MG63 (cell line): ENCODE data around the gene NAB1. TPM values are rescaled to one million over a fixed set of nuclear protein-coding genes. Genes with fewer than 3 reads are reported as not detected.
"Not testable (repeated sequence)": the region's sequence is repeated elsewhere in the genome, so short reads cannot be mapped to it uniquely, and the experiment has no call there.

Experiments used
- DNase-seq: peaks from one replicate; pipeline ENCODE4 v3.0.0-alpha.2; 2020
- H3K27me3 ChIP-seq: fragments of 250-450 bp; sonication (Bioruptor Pico); 2 replicates; pipeline ENCODE4 v1.5.1; 2020; ENCODE audit warnings: mild to moderate bottlenecking, moderate library complexity
- H3K36me3 ChIP-seq: fragments of 250-450 bp; sonication (Bioruptor Pico); 2 replicates; pipeline ENCODE4 v1.5.1; 2020; ENCODE audit warnings: mild to moderate bottlenecking, moderate library complexity
- H3K4me3 ChIP-seq: fragments of 250-450 bp; sonication (Bioruptor Pico); 2 replicates; pipeline ENCODE4 v1.5.1; 2020; ENCODE audit warnings: mild to moderate bottlenecking, moderate library complexity
- H3K9me3 ChIP-seq: fragments of 250-450 bp; sonication (Bioruptor Pico); 2 replicates; pipeline ENCODE4 v1.5.1; 2020; ENCODE audit warnings: mild to moderate bottlenecking, moderate library complexity
- total RNA-seq: library from RNA; depleted of rRNA; stranded (reverse); fragments of >200 nt; shearing (Covaris generic); gene quantifications from 2 replicates; pipeline ENCODE4 v1.2.3, GENCODE V29; 2014; ENCODE audit warnings: low replicate concordance

NAB1 gene
- total RNA-seq, 1 experiment from 2014 or later = 18.5 TPM

DNA sequence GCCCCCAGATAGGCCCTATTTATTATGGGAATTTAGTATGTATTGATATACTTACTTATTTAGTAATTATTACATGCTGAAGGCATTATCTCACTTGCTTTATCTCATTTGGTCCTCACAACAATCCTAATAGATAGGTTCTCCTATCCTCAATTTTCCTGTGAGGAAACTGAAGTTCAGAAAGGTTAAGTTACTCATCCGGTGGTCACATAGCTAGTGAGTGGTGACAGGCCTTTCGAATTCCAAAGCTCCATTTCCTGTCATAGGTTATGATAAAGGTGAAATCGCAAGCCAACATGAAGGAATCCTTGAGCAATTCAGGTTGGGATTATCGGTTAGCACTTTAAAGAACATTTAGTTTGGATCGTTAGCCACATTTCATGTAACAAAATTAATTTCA is 33.3 kb downstream of the NAB1 start:
- Histone ChIP-seq H3K4me3 (no peak overlapping the region), H3K9me3 (no peaks in the 10 kb centered on the region), H3K36me3 (peaks cover 5% of the 10 kb centered on the region; the same call in 1 of the 2 replicates), H3K27me3 (no peaks in the 10 kb centered on the region)
- no peak for DNase-seq

- DNase-seq = no peak
- no peak overlapping the region for H3K4me3 ChIP-seq
- H3K9me3 ChIP-seq = no peaks in the 10 kb centered on the region
- H3K27me3 ChIP-seq = no peaks in the 10 kb centered on the region
- peaks cover 10% of the 10 kb centered on the region for H3K36me3 ChIP-seq
These were observed 34.9 kb downstream of the NAB1 start for GRCh38 chr2:190683802-190684201.

DNA sequence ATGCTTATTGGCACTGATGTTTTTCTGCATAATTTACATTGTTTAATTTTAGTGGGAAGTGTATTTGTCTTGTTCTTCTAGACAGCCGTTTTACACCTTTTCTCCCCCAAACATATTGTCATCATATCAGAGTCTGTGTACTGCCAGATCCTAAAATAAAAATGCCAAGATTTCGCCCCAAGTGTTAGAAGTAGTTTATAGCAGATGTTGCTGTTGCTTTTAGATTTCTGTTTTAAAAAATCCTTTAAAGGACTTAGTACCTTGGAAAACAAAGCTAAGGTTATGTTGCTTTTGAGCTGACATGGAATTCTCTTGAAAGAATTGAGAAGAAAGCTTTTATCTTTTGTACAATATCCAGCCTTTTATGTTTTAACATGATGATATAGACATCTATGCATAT is 36.0 kb downstream of the NAB1 start:
- Histone ChIP-seq H3K36me3 (peaks cover 10% of the 10 kb centered on the region), H3K27me3 (no peaks in the 10 kb centered on the region), H3K9me3 (no peaks in the 10 kb centered on the region), H3K4me3 (no peak overlapping the region)
- DNase-seq = no peak

DNA sequence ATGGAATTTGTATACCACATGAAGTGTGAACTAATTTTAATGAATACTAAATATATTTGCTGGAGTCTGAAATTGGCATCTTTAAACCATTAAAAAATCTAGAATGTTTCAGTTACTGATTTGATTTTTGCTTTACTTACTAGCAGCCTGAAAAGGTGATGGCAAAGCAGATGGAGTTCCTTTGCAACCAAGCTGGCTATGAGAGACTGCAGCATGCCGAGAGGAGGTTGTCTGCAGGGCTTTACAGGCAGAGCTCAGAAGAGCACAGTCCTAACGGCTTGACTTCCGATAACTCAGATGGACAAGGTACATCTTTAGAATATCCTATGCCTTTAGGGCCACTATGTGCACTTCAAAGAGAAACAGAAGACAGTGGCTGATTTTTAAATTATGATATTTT is 36.5 kb downstream of the NAB1 start:
- no peaks in the 10 kb centered on the region for H3K27me3 ChIP-seq
- H3K4me3 ChIP-seq = no peak overlapping the region
- peaks cover 13% of the 10 kb centered on the region for H3K36me3 ChIP-seq
- DNase-seq = no peak
- H3K9me3 ChIP-seq = no peaks in the 10 kb centered on the region

DNA sequence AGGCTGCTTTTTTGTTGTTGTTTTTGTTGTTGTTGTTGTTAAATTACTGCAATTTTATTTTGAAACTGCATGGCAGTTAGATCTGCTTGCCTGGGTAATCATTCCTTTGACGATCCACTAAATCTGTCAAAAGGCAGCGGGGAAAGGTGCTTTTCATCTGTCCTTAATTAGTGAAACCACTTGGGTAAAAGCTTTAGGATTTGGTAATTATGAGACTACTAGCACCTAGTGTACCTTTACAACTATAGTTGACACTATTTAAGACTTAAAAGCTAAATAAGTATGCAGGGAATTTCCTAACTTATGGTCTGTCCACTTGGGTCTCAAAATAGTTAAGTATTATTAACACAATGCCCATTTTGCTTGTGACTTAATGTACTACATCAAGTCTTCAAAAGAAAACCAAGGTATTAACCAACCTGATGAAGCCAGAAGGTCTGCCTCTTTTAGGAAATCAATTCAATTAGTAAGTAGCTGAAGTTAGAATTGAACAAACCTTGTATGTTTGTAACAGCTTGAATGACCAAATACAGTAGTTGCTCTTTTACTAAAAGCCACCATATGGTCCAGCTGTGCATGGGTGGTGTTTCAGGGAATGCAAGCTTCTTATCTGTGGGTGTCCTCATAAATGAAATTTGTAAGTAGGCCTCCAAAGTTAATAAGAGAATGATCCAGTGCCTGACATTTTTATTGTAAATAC is 44.8 kb downstream of the NAB1 start:
- Histone ChIP-seq H3K4me3 (no peak overlapping the region), H3K27me3 (no peaks in the 10 kb centered on the region), H3K36me3 (peaks cover 3% of the 10 kb centered on the region; the same call in 1 of the 2 replicates), H3K9me3 (no peaks in the 10 kb centered on the region)
- DNase-seq = no peak

DNA sequence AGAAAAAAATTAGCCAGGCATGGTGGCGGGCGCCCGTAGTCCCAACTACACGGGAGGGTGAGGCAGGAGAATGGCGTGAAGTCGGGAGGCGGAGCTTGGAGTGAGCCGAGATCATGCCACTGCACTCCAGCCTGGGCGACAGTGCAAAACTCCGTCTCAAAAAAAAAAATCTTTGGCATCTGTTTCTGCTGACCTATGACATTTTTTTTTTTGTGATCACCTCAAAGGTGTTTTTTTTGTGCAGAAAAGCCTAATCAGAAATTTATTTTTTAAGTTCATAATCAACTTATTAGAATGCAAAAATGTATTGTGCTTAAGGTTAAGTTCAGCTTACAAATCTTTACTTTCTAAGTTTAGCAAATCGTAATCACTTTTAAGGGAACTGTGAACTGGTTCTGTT is 45.6 kb downstream of the NAB1 start:
- Histone ChIP-seq H3K4me3 (no peak overlapping the region), H3K9me3 (no peaks in the 10 kb centered on the region), H3K36me3 (peaks cover 3% of the 10 kb centered on the region; the same call in 1 of the 2 replicates), H3K27me3 (no peaks in the 10 kb centered on the region)
- DNase-seq = no peak

- no peak for DNase-seq
- H3K4me3 ChIP-seq = no peak overlapping the region
- no peaks in the 10 kb centered on the region for H3K27me3 ChIP-seq
- H3K36me3 ChIP-seq = no peaks in the 10 kb centered on the region; the same call in 1 of the 2 replicates
- H3K9me3 ChIP-seq = no peaks in the 10 kb centered on the region
These were observed 46.9 kb downstream of the NAB1 start for GRCh38 chr2:190695739-190696138.

DNA sequence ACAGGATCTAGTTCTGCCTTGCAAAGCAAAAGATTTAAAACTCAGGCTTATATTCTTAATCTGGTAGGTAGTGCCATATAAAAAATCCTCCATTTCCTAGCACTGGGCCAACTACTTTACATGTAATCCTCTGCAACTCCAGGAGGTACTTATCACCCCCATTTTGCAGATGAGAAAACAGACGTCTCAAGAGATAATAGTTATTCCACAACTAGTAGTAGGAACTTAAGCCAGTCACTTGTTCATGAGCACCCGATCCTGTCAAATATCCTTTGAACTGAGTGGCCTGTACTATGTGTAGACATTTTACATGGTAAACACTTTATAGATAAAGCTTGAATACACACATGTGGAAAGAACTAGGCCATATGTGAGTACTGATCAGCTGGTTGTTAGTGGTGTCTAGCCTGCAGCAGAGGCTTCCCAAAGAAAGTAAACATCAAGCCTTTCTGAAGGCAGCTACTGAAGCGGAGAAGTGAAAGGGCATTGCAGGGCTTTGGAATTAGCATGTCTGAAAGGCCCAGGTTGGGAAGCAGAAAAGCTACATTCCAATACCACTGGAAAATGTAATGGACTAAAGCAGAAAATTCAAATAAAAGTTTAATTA is 48.0 kb downstream of the NAB1 start:
- no peak for DNase-seq
- no peaks in the 10 kb centered on the region for H3K9me3 ChIP-seq
- no peak overlapping the region for H3K4me3 ChIP-seq
- no peaks in the 10 kb centered on the region for H3K36me3 ChIP-seq
- H3K27me3 ChIP-seq = no peaks in the 10 kb centered on the region

GRCh38 chr2:190697421-190697820 is 48.5 kb downstream of the NAB1 start:
- DNase-seq = no peak
- no peak overlapping the region for H3K4me3 ChIP-seq
- no peaks in the 10 kb centered on the region for H3K27me3 ChIP-seq
- H3K36me3 ChIP-seq = no peaks in the 10 kb centered on the region
- no peaks in the 10 kb centered on the region for H3K9me3 ChIP-seq

DNA sequence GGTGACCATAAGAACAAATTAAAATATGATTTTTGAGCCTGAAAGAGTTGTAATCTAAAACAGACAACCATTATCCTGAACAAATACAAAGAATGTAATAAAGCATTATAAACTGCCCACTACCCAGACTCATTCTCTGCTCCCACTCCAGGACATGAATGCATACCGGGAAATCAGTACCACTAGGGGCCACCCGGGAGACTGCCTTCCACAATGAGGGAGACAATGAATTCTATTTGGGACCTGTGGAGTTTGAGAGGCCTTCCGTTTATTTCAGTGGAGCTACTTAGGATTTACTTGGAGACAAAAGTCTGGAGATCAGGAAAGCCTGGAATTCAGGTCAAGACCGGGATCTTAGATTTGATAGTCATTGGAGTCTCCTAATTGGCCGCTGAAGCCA is 50.0 kb downstream of the NAB1 start:
- Histone ChIP-seq H3K9me3 (no peaks in the 10 kb centered on the region), H3K27me3 (no peaks in the 10 kb centered on the region), H3K4me3 (no peak overlapping the region), H3K36me3 (no peaks in the 10 kb centered on the region)
- no peak for DNase-seq

- Histone ChIP-seq H3K27me3 (no peaks in the 10 kb centered on the region), H3K4me3 (no peak overlapping the region), H3K9me3 (no peaks in the 10 kb centered on the region), H3K36me3 (no peaks in the 10 kb centered on the region)
- DNase-seq = no peak
These were observed 52.7 kb downstream of the NAB1 start for GRCh38 chr2:190701586-190701985.

GRCh38 chr2:190705280-190705679 is 56.4 kb downstream of the NAB1 start:
- DNase-seq = no peak
- H3K36me3 ChIP-seq = no peaks in the 10 kb centered on the region
- no peaks in the 10 kb centered on the region for H3K27me3 ChIP-seq
- H3K9me3 ChIP-seq = no peaks in the 10 kb centered on the region; the same call in none of the 2 replicates
- H3K4me3 ChIP-seq = no peak overlapping the region

DNA sequence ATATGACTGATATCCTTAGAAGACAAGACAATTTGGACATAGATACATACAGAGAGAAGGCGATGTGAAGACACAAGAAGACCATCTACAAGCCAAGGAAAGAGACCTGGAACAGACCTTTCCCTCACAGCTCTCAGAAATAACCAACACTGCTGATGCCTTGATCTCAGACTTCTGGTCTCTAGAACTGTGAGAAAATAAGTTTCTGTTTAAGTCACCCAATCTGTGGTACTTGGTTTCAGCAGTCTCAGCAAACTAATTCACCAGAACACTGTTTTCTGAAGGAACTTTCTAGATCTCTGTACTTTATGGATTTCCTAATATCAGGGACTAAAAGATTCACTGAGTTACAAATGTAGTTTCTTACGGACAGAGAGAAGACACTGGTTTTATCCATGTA is 58.8 kb downstream of the NAB1 start:
- H3K4me3 ChIP-seq = no peak overlapping the region
- DNase-seq = no peak
- H3K9me3 ChIP-seq = no peaks in the 10 kb centered on the region; the same call in none of the 2 replicates
- H3K36me3 ChIP-seq = no peaks in the 10 kb centered on the region
- no peaks in the 10 kb centered on the region for H3K27me3 ChIP-seq

DNA sequence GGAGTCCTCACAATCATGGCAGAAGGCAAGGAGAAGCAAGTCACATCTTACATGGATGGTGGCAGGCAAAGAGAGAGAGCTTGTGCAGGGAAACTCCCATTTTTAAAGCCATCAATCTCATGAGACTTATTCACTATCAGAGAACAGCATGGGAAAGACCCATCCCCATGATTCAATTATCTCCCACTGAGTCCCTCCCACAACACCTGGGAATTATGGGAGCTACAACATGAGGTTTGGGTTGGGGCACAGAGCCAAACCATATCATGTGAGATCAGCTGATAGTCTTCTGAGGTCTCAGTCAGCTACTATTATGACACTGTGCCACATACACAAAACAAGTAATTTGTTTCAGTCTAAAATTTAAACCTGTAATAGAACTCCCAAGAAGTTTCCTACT is 59.8 kb downstream of the NAB1 start:
- H3K9me3 ChIP-seq, H3K4me3 ChIP-seq, H3K27me3 ChIP-seq, H3K36me3 ChIP-seq, DNase-seq: not testable (repeated sequence)

- H3K27me3 ChIP-seq = no peaks in the 10 kb centered on the region
- H3K4me3 ChIP-seq = no peak overlapping the region
- H3K36me3 ChIP-seq = no peaks in the 10 kb centered on the region
- no peaks in the 10 kb centered on the region; the same call in none of the 2 replicates for H3K9me3 ChIP-seq
- DNase-seq = no peak
These were observed 62.2 kb downstream of the NAB1 start for GRCh38 chr2:190711069-190711468.

DNA sequence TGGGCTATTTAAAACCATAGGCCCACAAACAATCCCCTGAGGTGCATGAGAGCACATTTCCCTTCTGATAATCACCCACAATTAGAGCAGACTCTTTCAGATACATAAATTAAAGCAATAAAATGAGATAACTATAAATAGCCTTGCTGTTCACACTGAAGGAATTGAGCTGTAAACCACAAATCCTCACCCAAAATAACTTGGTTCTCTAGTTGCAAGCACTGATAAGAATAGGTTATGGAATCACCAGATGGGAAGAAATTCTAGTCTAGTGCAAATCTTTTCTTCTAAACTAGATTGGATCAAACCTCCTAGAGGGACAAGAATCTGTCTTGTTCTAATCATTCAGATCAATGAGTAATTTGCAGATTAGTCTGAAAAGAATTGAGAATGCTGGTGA is 64.6 kb downstream of the NAB1 start:
- Histone ChIP-seq H3K9me3 (no peaks in the 10 kb centered on the region; the same call in 1 of the 2 replicates), H3K27me3 (no peaks in the 10 kb centered on the region), H3K36me3 (no peaks in the 10 kb centered on the region), H3K4me3 (no peak overlapping the region)
- no peak for DNase-seq

DNA sequence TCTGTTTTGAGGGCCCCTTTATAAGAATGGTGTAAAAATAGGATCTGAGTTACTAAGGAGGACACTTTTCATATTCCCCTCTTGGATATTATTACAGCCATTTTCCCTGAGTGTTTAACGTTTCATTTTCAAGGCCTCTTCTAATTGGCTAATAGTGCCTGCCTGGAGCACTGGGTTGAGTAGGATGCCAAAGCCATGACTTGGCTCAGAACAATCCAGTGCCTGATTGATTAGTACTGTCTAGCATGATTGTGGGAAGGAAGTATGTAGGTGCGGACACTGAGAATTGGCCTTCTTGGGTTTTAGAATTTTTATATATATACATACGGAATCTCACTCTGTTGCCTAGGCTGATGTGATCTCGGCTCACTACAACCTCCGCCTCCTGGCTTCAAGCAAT is 66.1 kb downstream of the NAB1 start:
- Histone ChIP-seq H3K4me3 (no peak overlapping the region), H3K9me3 (no peaks in the 10 kb centered on the region), H3K27me3 (no peaks in the 10 kb centered on the region), H3K36me3 (no peaks in the 10 kb centered on the region)
- no peak for DNase-seq

GRCh38 chr2:190716176-190716807 is 67.4 kb downstream of the NAB1 start:
- no peak for DNase-seq
- no peak overlapping the region for H3K4me3 ChIP-seq
- no peaks in the 10 kb centered on the region for H3K27me3 ChIP-seq

More at GRCh38 chr2:190716176-190716807, 67.4 kb downstream of the NAB1 start:
- Histone ChIP-seq H3K36me3 (no peaks in the 10 kb centered on the region), H3K9me3 (no peaks in the 10 kb centered on the region)
